Measurements from ENCODE around the gene SYT14. TPM values are rescaled to one million over a fixed set of nuclear protein-coding genes. Genes with fewer than 3 reads are reported as not detected.

SYT14 gene
- polyA plus RNA-seq, 1 experiment, result 1.5 TPM

DNA sequence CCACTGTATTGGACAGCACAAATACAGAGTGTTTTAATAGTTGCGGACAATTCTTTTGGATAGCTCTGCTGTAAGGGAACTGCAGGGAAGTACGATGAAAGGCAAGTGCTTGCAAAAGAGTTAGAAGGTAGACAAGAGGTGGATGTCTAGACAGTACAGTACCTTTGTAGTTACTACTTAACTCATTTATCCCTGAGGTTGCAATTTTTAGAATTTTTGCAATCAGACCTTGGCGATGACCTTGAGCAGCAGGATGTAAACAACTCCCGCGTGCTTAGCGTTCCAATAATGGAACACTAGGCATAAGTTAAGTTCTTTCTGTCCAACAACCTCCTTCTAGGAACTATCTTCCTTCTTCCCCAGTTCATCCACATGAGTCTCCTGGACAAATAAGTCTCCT lies 1.9 kb upstream of the SYT14 start:
- POLR2A ChIA-PET, result no interaction called here
- CTCF ChIA-PET, result no interaction called here
- Histone ChIP-seq H3K4me3 (ENCODE audit: low read depth, low read length) (no peak overlapping the region), H3K27me3 (ENCODE audit: control insufficient read depth, insufficient read depth, low read length) (no peaks in the 10 kb centered on the region), H3K36me3 (ENCODE audit: control insufficient read depth, insufficient read depth, low read length) (no peaks in the 10 kb centered on the region)
- TF ChIP-seq CTCF (IDR thresholded peaks at IDR 0.05; ENCODE audit: insufficient read depth, low read depth, low read length), result no peak
- DNase-seq (ENCODE audit: low read depth), result no peak

- ChIA-PET POLR2A (no interaction called here), CTCF (interaction anchor here (0.6 kb wide), 1 partner anchor 84 kb away, joined by 3 read pairs; no protein-coding TSS in a partner anchor)
- no peak for TF ChIP-seq CTCF (IDR thresholded peaks at IDR 0.05; ENCODE audit: insufficient read depth, low read depth, low read length)
- no peak overlapping the region for H3K4me3 ChIP-seq (ENCODE audit: low read depth, low read length)
- H3K36me3 ChIP-seq (ENCODE audit: control insufficient read depth, insufficient read depth, low read length), result no peaks in the 10 kb centered on the region
- no peaks in the 10 kb centered on the region for H3K27me3 ChIP-seq (ENCODE audit: control insufficient read depth, insufficient read depth, low read length)
- DNase-seq (ENCODE audit: low read depth), result no peak
Measured at GRCh38 chr1:209945377-209945776, 7.4 kb downstream of the SYT14 start.

GRCh38 chr1:209948155-209948554 lies 10.1 kb downstream of the SYT14 start:
- POLR2A ChIA-PET, result no interaction called here
- no peak for TF ChIP-seq CTCF (IDR thresholded peaks at IDR 0.05; ENCODE audit: insufficient read depth, low read depth, low read length)
- H3K27me3 ChIP-seq (ENCODE audit: control insufficient read depth, insufficient read depth, low read length), result no peaks in the 10 kb centered on the region
- DNase-seq (ENCODE audit: low read depth), result no peak
- H3K36me3 ChIP-seq (ENCODE audit: control insufficient read depth, insufficient read depth, low read length), result no peaks in the 10 kb centered on the region
- CTCF ChIA-PET, result no interaction called here
- no peak overlapping the region for H3K4me3 ChIP-seq (ENCODE audit: low read depth, low read length)

DNA sequence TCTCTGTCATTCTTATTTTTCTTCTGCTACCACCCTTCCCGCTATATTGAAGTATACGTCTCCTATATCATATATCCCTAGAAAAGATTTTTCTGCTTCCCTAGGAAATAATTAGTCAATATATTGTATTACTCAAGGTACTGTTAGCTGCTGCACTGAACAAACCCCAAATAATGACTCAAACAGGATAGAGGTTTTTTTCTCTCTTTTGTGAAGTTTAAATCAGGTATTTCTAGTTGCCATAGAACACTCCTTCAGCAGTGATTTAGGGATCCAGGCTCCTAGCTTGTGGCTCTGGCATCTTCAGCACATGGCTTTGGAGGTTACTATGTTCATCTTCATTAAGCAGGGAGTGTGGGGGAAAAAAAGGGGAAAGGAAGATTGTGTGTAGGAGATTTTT lies 18.1 kb downstream of the SYT14 start:
- DNase-seq (ENCODE audit: low read depth), result no peak
- no peak for TF ChIP-seq CTCF (IDR thresholded peaks at IDR 0.05; ENCODE audit: insufficient read depth, low read depth, low read length)
- POLR2A ChIA-PET, result no interaction called here
- CTCF ChIA-PET, result interaction anchor here (1.6 kb wide), 1 partner anchor 10 kb away, joined by 3 read pairs; no protein-coding TSS in a partner anchor
- Histone ChIP-seq H3K36me3 (ENCODE audit: control insufficient read depth, insufficient read depth, low read length) (no peaks in the 10 kb centered on the region), H3K4me3 (ENCODE audit: low read depth, low read length) (no peak overlapping the region), H3K27me3 (ENCODE audit: control insufficient read depth, insufficient read depth, low read length) (no peaks in the 10 kb centered on the region)

DNA sequence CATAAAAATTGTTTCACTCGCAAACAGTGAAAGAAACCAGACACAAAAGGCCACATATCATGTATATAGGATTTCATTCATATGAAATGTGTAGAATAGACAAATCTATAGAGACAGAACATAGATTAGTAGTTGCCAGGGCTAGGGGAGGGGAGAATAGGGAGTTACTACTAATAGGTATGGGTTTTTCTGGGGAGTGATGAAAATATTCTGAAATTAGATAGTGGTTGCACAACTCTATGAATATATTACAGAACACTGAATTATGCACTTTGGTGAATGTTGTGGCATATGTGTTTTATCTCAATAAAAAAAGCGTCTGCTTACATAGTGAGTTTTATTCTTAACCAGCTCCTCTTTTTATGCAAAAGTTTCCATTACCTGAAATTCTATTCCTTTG lies 21.6 kb downstream of the SYT14 start:
- ChIA-PET CTCF (interaction anchor here (0.7 kb wide), 1 partner anchor 37 kb away, joined by 3 read pairs; no protein-coding TSS in a partner anchor), POLR2A (no interaction called here)
- Histone ChIP-seq H3K4me3 (ENCODE audit: low read depth, low read length) (no peak overlapping the region), H3K27me3 (ENCODE audit: control insufficient read depth, insufficient read depth, low read length) (no peaks in the 10 kb centered on the region), H3K36me3 (ENCODE audit: control insufficient read depth, insufficient read depth, low read length) (no peaks in the 10 kb centered on the region)
- no peak for TF ChIP-seq CTCF (IDR thresholded peaks at IDR 0.05; ENCODE audit: insufficient read depth, low read depth, low read length)
- no peak for DNase-seq (ENCODE audit: low read depth)
